Fibroblast of skin of right quadriceps (primary cell): ENCODE results near the gene CCM2.
A peak's percentile ranks its signal among the peaks of the same experiment; 100 is the strongest.

Experiments used
- DNase-seq: peaks from one replicate; pipeline ENCODE4 v3.0.0-alpha.2; 2013

The CCM2 gene

DNA sequence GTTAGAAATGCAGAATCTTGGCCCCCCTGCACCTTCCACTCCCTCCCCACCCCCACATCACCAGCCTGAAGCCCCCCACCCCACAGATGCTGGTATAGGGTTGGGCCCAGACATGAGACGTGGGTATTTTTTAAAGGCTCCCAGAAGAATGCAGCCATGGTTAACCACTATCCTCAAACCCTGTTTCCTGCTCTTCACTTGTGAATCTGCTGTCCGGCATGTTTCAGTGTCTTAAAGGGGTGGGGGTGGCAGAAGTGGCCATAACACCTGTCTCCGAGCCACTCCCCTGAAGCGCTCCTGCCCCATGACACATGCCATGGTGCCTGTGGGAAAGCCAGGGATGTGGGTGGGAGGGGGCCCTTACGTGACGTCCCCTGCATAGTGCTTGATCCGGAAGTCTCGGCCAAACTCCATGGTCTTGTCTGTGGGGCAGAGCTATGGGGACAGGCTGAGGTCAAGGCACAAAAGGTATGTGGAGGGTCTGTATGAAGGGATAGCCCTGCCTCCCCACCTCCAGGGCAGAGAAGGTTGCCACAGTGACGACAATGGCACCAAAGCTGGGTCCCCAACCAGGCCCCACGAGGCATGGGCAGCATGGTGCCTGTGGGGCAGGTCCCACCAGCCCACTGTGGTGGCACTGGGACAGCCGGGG is 30.8 kb upstream of the CCM2 start:
- DNase-seq, result no peak

DNA sequence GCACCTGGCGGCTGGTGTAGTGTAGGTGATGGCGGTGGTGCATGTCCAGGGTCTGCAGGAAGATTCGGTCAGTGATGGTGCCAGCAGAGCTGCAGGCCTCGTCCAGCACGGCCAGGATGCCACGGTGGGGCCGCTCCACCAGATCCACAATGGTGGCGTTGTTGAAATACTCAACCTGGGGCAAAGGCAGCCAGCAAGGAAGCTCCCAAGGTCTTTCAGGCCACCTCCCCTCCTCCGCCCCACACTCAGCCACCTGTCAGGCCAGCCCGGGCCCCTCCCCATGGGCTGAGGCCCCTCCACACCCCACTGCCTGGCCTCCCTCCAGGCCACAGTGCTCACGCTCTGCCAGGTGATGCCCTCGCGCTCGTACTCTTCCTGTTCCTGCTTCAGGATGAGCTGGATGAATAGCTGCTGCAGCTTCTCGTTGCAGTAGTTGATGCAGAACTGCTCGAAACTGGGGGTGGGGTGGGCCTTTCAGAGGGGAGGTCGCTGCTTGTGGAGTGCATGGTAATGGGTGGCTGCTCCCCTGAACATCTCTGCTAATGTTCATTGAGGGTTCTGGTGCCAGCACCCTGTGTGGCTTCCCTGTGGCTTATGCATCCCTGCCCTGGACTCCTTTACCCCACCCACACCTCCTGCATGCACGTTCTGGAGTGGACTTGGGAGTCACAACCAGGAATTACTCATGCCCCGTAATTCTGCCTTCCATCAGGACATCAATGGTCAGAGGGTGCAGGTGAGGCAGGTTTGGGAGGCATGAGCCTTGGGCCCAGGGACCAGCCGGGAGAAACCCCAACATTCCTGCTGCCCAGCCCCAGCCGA is 30.1 kb upstream of the CCM2 start:
- DNase-seq, result no peak

DNA sequence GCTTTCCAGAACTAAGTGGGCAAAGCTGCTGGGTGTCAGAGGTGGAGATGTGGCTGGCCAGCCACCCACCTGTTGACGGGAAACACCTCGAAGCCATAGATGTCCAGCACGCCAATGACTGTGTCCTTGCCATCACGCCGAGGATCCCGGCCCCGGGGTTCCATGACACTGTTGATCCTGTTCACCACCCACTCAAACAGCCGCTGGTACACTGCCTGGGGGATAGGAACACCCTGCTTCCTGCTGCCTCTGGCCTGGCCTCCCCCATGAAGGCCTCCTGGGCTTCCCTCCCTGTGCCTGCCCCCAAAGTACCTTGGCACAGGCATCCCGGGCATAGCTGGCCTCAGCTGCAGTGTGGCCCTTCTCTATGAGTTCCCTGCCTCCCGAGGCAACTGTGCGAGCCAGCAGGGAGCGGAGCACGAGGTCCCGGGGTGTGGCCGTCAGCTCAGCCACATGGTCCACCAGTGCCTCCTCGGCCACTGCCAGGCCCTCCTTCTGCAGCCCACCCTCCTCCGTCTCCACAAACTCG is 29.4 kb upstream of the CCM2 start:
- no peak for DNase-seq

DNA sequence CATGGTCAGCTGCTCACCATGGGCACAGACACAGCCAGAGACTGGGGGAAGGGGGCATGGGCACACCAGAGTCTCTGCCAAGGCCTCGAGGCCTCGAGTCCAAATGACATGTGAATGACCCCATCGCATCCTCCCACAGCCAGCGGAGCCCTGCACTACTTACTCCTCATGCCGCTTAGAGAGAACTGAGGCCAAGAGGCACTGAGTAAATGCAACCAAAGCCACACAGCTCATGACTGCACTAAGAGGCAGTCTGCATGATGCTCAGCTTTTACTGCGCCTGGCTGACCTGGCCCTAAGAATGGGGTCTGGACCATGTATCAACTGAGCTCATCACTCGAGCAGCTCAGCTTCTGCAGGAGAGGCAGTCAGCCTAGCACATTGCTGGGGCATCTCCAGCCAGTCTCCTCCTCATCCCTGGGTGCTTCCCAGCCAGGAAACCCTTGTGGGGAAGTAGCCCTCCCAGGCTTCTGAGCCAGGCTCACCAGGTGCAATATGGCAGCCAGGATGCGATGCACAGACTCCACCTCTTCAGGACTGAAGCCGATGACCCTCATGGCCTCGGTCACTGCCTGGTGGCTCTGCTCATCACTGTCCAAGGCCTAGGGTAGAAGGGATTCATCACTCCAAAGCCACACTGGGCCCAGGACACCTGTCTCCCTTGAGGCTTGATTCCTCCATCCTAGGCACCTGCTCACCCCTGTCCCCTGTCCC is 28.7 kb upstream of the CCM2 start:
- no peak for DNase-seq

DNA sequence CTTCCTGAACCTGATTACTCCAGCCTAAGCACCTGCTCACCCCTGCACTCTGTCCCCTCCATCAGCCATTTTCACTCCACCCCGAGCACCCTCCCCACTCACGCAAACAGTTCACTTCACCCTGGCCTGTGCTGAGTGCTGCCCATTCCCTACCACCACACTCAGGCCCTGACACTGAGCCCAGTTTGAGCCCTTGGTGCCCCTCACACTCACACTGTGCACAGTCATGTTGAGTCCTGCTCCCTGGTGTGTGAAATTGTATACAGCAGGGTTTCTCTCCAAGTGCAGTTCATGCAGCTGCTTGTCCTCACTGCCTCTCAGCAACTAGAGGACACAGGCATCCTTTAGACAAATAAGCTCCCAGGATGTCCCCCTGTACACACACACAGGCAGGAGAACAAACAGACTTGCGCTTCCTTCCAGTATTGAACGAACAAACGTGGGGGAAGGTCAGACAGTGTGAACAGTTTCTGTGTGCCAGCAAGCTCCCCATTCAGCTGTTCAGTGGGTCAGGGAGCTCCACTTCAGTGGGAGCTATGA is 28.0 kb upstream of the CCM2 start:
- no peak for DNase-seq

DNA sequence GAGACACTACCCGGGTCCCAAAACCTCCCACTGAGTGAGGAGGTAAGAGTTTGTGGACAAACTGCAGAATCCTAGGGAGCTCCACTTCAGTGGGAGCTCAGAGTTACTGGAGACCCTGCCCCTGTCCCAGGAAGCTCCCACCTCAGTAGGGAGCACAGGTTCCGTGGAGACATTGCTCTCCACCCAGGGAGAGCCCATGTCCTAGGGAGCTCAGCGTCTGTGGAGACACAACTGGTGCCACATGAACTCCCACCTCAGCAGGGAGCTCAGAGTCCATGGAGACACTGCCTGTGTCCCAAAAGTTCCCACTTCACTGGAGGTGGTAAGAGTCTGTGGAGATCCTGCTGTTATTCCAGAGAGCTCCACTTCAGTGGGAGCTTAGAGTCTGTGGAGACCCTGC is 27.4 kb upstream of the CCM2 start:
- DNase-seq, result no peak

DNA sequence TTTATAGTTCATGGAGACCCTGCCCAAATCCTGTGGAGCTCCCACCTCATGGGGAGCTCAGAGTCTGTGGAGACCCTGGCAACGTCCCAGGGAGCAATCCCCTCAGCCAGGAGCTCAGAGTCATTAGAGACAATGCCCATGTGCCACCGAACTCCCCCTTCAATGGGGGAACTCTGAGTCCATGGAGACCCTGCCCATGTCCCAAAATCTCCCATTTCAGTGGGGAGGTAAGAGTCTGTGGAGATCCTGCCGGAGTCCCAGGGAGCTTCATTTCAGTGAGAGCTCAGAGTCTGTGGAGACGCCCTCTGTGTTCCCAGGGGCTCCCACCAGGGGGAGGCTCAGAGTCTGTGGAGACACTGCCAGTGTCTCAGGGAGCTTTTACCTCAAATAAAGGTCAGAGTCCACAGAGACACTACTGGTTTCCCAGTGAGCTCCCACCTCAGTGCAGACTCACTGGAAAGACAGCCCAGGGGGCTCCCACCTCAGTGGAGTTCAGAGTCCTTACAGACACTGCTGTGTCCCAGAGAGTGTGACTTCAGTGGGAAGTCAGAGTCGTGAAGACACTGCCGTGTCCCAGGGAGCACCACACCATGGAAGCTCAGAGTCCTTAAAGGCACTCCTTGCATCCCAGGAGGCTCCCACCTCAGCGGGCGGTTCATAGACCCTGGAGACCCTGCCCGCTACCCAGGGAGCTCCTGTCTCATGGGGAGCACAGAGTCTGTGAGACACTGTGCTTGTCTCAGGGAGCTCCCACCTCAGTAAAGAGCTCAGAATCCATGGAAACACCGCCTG is 26.2 kb upstream of the CCM2 start:
- DNase-seq, result no peak

DNA sequence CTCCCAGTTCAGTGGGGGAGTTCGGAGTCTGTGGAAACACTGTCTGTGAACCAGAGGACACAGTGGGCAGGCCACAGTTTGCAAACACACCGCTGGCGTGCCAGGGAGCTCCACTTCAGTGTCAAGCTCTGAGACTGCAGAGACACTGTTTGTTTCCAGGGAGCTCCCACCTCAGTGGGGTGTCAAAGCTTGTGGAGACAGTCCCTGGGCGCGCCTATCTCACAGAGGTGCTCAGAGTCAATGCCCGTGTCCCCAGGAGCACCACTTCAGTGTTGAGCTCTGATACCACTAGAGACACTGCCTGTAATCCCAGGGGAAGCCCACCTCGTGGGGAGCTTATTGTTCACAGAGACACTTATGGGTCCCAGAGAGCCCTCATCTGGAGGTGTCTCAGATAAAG is 25.5 kb upstream of the CCM2 start:
- no peak for DNase-seq

DNA sequence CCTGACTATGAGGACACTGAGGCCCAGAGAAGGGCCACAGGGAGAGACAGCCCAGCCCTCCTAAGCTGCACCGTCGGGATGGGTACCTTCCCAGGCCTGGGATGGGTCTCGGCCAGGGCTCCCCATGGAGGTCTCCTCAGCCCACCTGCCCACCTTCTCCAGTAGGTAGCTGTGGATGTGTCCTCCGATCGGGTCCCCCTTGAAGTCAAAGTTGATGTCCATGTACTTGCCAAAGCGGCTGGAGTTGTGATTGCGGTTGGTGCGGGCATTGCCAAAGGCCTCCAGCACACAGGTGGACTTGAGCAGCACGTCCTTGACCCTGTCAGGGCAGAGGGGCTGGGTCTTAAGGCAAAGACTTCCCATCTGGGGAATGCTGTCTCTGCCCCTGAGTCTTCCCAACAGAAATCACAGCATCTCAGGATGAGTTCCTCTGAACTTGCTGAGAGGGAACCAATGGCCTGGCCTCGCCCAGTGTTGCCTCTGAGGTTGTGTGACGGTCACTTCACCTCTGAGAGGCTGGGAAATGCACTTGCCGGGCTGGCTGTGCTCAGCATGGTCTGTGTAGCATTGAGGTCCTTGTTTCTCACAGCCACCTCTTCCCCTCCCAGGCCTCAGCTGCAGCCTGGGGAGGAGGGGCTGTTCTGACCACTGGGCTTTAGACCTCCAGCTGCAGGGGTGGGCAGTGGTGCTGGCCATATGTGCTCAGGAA is 24.5 kb upstream of the CCM2 start:
- no peak for DNase-seq

DNA sequence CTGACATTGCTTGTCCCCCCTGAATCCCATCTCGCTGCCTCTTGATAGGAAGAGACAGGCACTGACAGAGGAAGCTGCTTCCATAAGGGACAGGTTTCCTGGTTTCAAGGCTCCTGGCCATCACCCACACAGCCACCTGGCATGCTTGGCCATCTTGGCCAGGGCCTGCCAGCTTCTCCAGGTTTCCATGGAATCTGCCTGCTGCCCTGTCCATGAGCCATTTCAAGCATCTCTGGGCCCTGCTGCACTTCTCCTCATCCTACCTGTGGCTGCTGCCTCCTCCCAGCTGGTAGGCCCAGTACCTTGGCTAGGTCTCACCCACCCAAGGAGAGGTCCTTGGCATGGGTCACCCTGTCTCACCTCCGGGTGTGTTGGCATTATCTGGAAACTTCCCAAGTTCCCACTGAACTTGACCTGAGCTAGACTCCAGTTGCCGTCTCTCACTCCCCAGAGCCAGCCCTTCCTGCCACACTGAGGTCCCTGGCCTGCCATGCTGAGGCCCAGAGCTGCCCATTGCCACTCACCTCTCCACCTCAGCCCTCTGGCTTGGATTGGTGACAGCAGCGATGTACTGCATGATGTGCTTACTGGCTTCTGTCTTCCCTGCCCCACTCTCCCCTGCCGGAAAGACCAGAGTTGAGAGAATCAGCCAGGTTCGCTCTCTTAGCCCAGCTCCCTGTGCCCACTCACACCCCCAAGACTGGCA is 23.8 kb upstream of the CCM2 start:
- DNase-seq, result no peak

DNA sequence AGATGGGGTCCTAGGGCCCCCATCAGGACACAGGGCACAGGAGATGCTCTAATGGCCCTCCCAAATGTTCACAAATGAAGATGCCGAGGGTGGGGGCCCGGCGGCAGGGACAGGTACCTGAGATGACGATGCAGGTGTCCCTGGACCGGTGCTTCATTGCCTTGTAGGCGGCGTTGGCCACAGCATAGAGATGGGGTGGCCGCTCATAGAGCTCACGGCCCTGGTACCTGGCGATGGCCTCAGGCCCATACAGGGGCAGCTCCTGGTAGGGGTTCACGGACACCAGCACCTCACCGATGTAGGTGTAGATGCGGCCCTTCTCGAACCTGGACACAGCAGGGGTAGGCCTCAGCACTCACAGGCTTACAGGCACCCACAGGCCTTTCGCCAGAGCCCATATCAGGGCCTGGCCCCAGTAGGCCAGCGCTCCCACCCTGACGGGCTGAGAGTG is 23.2 kb upstream of the CCM2 start:
- no peak for DNase-seq

DNA sequence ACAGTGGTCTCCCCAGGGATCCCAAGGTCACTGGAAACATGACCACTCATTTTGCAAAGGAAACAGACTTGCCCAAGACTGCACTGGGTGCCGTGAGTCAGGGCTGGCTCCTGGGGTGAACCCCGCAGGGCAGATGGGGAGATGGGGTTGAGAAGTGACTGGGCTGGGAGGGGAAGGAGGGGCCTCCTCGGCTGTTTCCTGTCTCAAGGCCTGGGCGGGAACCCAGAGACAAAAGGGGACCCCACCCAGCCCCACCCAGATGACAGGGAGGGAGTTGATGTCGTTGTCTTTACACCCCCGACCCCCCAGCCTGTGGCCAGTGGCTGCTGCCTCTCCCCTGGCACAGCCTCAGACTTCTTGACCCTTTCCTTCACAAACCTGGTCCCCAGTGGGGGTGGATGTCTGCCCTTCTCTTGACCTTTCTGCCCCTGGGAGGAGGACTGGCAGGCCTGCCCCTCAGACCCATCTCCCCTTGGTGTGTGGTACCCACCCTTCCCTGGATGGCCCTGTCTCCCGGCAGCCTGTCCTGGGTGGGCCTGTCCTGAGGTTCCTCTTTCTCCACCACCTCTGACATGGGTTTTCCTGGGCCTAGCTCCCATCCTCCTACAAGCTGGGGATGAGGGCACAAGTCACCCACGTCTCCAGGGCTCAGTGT is 22.6 kb upstream of the CCM2 start:
- no peak for DNase-seq

DNA sequence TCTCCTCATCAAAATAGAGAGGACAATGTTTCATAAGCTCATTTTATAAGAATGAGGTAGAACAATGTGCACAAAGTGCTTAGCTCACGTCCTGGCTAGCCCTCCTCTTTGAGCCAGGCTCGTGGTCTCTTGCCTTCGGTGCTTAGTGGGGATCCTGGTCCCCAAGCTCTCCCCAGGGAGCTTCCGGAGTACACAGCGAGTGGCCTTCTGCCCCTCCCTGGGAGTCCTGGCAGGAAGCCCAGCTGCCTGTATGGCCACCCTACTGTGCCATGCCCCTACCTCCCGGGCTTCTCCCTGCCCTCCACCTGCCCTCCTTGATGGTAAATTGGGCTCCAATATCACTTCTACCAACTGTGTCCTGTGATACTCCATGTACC is 22.1 kb upstream of the CCM2 start:
- DNase-seq, result no peak

DNA sequence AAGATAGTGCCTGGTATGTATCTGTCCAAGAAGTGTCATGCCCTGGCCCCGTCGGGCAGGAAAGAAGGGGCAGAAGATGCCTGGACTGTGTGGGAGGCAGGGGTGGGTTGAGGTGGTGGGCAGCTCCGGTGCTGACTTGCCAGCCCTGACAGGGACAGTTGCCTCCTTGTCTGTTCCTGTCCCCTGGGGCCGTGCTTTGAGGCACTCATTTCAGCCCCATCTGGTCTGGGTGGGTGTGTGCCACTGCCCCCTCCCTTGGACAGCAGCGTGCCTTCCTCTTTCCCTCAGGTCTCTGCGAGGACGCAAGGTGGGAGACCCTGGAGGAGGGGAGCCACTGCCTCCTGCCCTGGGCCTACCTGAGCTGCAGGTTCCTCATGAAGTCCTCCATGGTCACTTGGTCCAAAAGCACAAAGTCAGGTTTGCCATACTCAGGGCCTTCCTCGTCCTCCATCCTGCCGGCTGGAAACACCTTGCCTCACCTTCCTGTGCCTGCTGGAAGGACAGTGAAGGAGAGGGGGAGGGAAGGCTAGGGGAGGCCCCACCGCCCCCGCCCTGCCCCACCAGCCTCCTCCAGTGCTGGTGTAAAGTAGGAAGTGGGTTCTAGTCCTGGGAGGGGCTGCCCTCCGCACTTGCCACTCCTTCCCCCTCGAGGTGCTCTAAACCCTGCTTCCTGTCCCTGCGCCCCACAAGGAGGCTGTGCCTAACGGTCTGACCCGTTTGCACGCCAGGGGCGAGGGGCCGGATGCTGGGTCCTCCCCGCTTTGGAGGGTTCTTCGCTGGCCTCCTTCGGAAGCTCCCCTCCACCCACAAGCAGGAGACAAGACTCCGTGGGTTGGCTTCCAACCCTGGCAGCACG is 21.3 kb upstream of the CCM2 start, which contains the start of gene MYO1G:
MYO1G (minus strand) TSS at position 505 of the 856 bp plus-strand sequence; CDS start at position 451, 54 bp downstream.
- no peak for DNase-seq

DNA sequence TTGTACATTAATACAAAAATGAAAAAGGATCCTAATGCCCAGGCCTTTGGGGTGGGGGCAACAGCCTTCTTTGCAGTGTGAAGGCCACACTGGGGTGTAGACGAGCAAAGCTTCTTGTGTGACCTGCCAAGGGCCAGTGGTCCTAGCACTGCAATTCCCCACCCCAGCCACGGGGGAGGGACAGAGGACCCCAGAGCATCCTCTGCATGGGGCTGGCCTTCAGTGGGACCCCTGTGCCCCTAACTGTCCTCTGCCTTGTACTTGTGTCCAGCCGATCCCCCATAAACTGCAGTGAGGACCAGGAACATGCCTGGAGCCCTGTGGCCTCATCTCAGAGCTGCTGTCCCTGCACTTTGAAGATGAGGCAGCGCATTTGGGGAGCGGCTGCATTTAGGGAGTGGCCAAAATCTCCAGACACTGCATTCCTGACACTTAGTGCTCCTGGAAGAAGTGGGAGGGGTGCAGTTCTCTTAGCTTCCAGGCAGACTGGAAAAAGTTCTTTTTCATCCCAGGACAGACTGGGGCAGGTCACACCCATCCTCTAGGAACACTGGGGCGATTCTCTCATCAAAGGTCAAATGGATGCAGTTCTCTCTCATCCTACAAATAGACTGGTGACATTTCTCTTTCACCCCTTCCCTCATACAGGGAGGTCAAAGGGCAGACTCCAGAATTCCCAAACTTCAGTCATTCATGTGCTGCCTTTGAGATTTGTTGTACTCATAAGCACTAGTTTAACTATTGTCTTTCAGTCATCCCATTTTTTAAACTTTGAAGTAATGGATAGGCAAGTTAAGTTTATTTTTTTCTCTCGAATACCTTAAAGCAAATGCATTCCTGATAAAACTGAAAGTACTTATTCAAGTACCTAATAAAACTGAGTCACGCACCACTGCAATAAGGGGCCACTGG is 20.3 kb upstream of the CCM2 start:
- DNase-seq, result no peak

DNA sequence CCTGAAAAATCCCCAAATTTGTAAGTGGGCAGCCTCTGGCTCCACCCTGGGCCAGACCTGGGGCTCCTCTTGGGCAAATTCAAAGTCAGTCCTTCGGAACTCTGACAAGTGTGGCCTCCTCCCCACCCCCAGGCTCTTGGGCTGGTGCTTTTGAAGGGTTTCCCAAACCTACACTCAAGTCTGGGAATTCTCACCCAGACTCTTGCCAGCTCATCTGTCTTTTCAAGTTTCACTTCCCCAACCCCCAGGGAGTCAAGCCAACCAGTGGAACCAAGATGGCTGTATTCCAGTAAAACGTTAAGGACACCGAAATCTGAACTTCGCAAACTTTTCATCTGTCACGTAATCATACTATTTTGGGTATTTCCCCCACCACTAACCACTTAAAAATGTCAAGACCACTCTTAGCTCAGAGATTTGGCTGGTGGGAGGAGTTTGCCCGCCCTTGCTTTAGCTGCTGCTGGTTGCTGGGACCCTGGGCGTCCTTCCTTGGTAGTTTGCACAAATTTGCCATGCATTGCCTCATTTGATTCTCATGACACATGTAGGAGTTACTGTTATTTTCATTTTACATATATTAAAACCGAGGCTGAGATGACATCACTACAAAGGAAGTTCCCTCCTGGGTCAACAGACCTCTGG is 19.5 kb upstream of the CCM2 start:
- DNase-seq, result peak; percentile 40

DNA sequence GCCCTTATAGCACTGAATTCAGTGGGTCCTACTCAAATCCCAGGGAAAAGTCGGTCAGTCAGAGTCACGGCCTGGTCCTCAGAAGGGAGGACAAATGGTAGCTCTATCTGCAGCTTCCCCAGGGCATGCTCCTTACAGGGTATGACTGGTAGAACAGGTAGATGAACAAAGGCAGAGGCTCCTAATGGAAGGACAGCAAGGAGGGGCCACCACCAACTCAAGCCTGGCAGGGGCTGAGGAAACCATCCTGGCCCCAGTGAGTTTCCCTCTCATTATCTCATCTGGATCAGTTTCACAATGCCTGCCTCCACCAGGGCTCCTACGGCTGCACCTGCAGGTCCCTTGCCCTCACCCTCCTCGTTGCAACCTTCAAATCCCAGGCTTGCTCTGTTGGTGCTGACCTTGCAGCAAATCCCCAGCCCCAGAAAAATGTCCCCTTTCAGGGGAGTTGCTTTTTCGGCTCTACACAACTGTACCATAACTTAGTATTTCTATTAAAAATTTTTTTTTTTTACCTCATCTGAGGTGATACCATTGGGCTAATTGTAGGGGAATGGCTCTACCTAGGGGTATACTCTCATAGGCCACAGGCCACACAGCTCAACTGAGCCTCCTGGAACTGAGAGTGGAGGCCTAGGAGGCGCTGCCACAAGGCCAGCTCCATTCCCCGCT is 18.8 kb upstream of the CCM2 start:
- no peak for DNase-seq
